Measurements from ENCODE around the gene LRP10. TPM values are rescaled to one million over a fixed set of nuclear protein-coding genes. Genes with fewer than 3 reads are reported as not detected.
A peak's percentile ranks its signal among the peaks of the same experiment; 100 is the strongest.

Gene LRP10
- total RNA-seq, 2 donors from 2014 or later = 66.5 to 78.4 TPM

- H3K4me1 Mint-ChIP-seq (ENCODE audit: low read depth) = peaks cover 16% of the 10 kb centered on the region
- no peak for DNase-seq
- peaks cover 0 to 7% of the 10 kb centered on the region in 2 donors for H3K36me3 Mint-ChIP-seq (ENCODE audit: insufficient read depth in 2 of 2)
- ATAC-seq (replicated peaks in 1 of 2) = no peak
- no peak overlapping the region for H3K4me3 Mint-ChIP-seq
- H3K9me3 Mint-ChIP-seq = no peaks in the 10 kb centered on the region
- no peak overlapping the region for H3K27ac Mint-ChIP-seq
- no peaks in the 10 kb centered on the region for H3K27me3 Mint-ChIP-seq (ENCODE audit: low read depth)
Observed at GRCh38 chr14:22882064-22882463, 10.5 kb downstream of the LRP10 start.

DNA sequence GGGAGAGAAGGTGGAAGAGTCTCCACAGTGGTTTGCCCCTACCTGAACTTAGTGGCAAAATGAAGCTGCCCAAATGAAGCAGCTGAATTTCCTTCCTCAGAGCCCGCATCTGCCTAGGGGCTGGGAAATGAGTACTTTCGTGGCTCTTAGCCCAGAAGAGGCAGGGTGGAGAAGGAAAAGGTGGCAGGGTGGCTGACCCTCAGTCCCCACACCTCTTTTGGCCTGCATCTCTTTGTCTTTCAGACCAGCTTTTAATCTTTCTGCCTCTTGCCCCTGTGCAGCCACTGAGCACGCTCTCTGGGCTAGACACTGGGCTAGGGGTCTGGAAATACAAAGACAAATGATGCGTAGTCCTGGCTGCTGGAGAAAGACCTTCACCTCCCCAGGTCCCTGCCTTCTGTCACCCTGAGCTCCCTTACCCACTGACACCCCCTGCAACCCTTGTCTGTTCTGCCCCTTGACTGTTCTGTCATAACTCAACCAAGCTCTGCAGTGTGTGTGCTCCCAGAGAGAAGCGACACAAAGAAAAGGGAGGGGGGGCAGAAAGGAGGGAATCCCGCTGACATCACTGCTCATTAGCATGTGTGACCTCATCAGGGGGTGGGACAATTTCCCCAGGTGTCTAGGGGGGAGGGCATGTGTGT, 11.1 kb downstream of the LRP10 start:
- Mint-ChIP-seq H3K27ac (no peak overlapping the region), H3K9me3 (no peaks in the 10 kb centered on the region), H3K36me3 (ENCODE audit: insufficient read depth in 2 of 2) (peaks cover 0 to 5% of the 10 kb centered on the region in 2 donors), H3K4me3 (no peak overlapping the region), H3K27me3 (ENCODE audit: low read depth) (no peaks in the 10 kb centered on the region), H3K4me1 (ENCODE audit: low read depth) (peaks cover 22% of the 10 kb centered on the region)
- ATAC-seq (replicated peaks in 1 of 2) (no peak), DNase-seq (peak in 1 of 2 donors; percentile 21)

DNA sequence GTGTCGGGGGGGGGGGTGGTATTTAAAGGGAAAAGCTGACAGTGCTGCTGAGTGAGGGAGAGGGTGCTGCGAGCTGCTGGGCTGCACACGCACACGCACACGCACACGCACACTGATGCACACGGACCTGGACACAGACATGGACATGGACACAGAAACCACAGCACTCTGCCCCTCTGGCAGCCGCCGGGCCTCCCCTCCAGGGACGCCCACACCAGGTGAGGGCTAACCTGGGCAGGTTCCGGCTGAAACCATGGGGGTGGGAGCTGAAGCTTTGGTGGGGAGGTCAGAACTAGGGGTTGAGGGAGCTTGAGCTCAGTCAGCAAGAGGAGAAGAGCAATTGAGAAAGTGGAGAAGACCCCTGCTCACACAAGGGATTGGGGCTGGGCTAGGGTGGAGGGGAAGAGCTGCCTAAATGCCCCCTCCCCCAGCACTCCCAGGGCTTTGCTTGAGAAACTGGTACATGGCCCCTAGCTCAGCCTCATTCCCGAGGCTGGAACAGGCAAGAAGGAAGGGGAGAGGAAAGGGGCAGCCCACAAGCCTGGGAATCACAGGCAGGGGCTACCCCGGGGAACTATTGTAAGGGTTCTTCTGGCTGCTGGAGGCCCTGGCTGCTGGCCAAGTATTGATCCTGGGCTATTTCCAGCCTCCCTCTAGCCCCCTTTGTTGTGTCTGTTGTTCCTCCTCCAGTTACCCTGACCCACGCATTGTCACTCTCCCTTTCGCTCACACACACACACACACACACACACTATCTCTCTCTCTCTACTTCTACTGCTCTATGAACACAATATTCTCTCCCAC, 11.8 kb downstream of the LRP10 start, which contains the start of gene REM2:
REM2 (plus strand) TSS at position 50 of the 804 bp plus-strand sequence; CDS start at position 116, 66 bp downstream.
- DNase-seq (no peak), ATAC-seq (replicated peaks in 1 of 2) (no peak)
- no peak within 1 kb of the TSS for H3K4me3 Mint-ChIP-seq
- no peaks in the 10 kb centered on the region for H3K36me3 Mint-ChIP-seq (ENCODE audit: insufficient read depth in 2 of 2)
- no peak within 1 kb of the TSS for H3K27ac Mint-ChIP-seq
- H3K9me3 Mint-ChIP-seq = no peaks in the 10 kb centered on the region
- no peaks in the 10 kb centered on the region for H3K27me3 Mint-ChIP-seq (ENCODE audit: low read depth)
- H3K4me1 Mint-ChIP-seq (ENCODE audit: low read depth) = peaks cover 29% of the 10 kb centered on the region

DNA sequence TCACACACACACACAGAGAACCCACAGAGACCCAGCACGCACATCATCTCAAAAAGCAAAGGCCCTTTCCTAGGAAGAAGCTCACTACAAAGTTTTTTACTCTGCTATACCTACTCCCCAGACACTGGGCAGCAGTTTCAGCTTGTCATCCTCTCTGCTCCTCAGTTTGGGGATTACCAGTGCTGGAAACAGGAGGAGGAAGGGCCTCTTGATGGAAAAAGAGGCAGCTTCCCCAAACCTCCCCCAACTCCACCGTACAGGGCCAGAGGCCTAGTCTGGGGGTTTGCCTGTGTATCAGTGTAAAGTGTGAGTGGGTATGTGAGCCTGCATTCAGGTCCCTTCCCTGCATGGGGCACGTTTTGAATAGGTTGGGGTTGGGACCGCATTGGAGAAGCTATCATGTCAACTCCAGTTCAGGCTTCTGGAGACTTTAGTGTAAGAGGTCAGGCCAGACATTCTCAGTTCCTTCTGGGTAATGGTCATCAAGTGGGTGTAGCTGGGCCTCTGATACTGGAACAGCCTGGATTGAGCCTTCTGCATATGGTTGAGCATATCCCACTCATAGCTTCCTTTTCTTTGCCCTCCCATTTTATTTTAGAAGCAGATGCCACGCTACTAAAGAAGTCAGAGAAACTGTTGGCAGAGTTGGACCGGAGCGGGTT, 12.7 kb downstream of the LRP10 start:
- peaks cover 33% of the 10 kb centered on the region for H3K4me1 Mint-ChIP-seq (ENCODE audit: low read depth)
- H3K27ac Mint-ChIP-seq = no peak overlapping the region
- H3K4me3 Mint-ChIP-seq = no peak overlapping the region
- H3K9me3 Mint-ChIP-seq = no peaks in the 10 kb centered on the region
- no peak for ATAC-seq (replicated peaks in 1 of 2)
- DNase-seq = no peak
- no peaks in the 10 kb centered on the region for H3K36me3 Mint-ChIP-seq (ENCODE audit: insufficient read depth in 2 of 2)
- no peaks in the 10 kb centered on the region for H3K27me3 Mint-ChIP-seq (ENCODE audit: low read depth)

DNA sequence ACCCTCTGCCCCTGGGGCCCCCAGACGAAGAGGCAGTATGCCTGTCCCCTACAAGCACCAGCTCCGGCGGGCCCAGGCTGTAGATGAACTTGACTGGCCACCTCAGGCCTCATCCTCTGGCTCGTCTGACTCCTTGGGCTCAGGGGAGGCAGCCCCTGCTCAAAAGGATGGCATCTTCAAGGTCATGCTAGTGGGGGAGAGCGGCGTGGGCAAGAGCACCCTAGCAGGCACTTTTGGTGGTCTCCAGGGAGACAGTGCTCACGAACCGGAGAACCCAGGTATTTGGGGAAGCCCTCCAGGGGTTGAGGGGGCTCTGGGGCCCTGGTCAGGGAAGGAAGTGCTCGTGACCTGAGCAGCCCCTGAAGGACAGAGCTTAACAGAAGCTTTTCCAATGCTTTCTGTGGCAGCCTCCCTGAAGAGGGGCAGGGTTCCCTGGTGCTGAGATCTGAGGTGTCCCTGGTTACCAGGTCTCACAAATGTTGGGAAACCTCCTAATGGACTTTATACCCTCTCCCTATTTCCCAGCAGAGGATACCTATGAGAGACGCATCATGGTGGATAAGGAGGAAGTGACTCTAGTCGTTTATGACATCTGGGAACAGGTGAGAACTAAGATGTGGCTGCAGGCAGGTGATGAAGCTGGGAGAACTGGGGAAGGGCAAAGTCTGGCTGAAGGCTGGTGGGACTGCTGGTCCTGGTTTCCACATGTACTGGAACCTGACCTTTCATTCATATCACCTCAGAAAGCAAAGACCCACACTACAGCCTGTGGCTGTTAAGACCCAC, 13.4 kb downstream of the LRP10 start:
- no peaks in the 10 kb centered on the region for H3K9me3 Mint-ChIP-seq
- H3K27me3 Mint-ChIP-seq (ENCODE audit: low read depth) = no peaks in the 10 kb centered on the region
- ATAC-seq (replicated peaks in 1 of 2) (no peak), DNase-seq (no peak)
- H3K27ac Mint-ChIP-seq = no peak overlapping the region
- peaks cover 38% of the 10 kb centered on the region for H3K4me1 Mint-ChIP-seq (ENCODE audit: low read depth)
- no peak overlapping the region for H3K4me3 Mint-ChIP-seq
- H3K36me3 Mint-ChIP-seq (ENCODE audit: insufficient read depth in 2 of 2) = no peaks in the 10 kb centered on the region

- Mint-ChIP-seq H3K36me3 (ENCODE audit: insufficient read depth in 2 of 2) (no peaks in the 10 kb centered on the region), H3K27ac (peak overlapping the region; percentile 45), H3K4me1 (ENCODE audit: low read depth) (peaks cover 44% of the 10 kb centered on the region), H3K9me3 (no peaks in the 10 kb centered on the region), H3K27me3 (ENCODE audit: low read depth) (no peaks in the 10 kb centered on the region), H3K4me3 (peak overlapping the region; percentile 61 to 84)
- no peak for ATAC-seq (replicated peaks in 1 of 2)
- DNase-seq = no peak
Observed at GRCh38 chr14:22885975-22886374, 14.4 kb downstream of the LRP10 start.

- H3K4me1 Mint-ChIP-seq (ENCODE audit: low read depth) = peaks cover 44% of the 10 kb centered on the region
- H3K27me3 Mint-ChIP-seq (ENCODE audit: low read depth) = no peaks in the 10 kb centered on the region
- no peaks in the 10 kb centered on the region for H3K9me3 Mint-ChIP-seq
- H3K27ac Mint-ChIP-seq = peak overlapping the region; percentile 92
- ATAC-seq (replicated peaks in 1 of 2) = peak; percentile 72 to 77
- no peaks in the 10 kb centered on the region for H3K36me3 Mint-ChIP-seq (ENCODE audit: insufficient read depth in 2 of 2)
- H3K4me3 Mint-ChIP-seq = peak overlapping the region; percentile 84 to 94
- DNase-seq = peak; percentile 78 to 82
Observed at GRCh38 chr14:22886500-22887259, 15.1 kb downstream of the LRP10 start.

GRCh38 chr14:22887260-22887989, 15.9 kb downstream of the LRP10 start:
- H3K4me1 Mint-ChIP-seq (ENCODE audit: low read depth) = peaks cover 40% of the 10 kb centered on the region
- DNase-seq (peak; percentile 39 to 43), ATAC-seq (replicated peaks in 1 of 2) (peak; percentile 41 to 47)
- H3K9me3 Mint-ChIP-seq = no peaks in the 10 kb centered on the region
- H3K27ac Mint-ChIP-seq = peak overlapping the region; percentile 92
- H3K4me3 Mint-ChIP-seq = peak overlapping the region; percentile 84 to 94
- H3K27me3 Mint-ChIP-seq (ENCODE audit: low read depth) = no peaks in the 10 kb centered on the region
- no peaks in the 10 kb centered on the region for H3K36me3 Mint-ChIP-seq (ENCODE audit: insufficient read depth in 2 of 2)

DNA sequence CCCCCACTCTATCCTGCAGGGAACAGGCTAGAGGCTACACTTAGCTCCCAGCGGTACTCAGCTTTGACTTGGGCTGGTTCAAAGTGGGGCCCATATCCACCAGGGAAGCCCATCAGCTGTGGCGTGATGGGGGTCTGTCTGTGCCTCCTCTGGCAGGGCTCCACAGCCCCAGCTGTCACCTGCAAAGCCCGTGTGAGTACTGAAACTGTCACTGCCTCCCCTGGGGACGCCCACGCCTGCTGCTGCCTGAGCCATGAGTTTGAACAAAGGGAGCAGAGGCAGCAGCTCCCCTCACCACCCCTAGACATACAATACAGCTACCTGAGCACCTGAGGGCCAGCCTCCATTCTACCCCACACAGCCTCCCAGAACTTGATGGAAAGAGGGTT, 16.4 kb downstream of the LRP10 start:
- Mint-ChIP-seq H3K4me3 (peak overlapping the region; percentile 84 to 94), H3K9me3 (no peaks in the 10 kb centered on the region), H3K4me1 (ENCODE audit: low read depth) (peaks cover 40% of the 10 kb centered on the region), H3K27ac (peak overlapping the region; percentile 92), H3K27me3 (ENCODE audit: low read depth) (no peaks in the 10 kb centered on the region), H3K36me3 (ENCODE audit: insufficient read depth in 2 of 2) (no peaks in the 10 kb centered on the region)
- peak; percentile 48 to 70 for DNase-seq
- peak; percentile 14 to 18 for ATAC-seq (replicated peaks in 1 of 2)

- DNase-seq (no peak), ATAC-seq (replicated peaks in 1 of 2) (no peak)
- Mint-ChIP-seq H3K9me3 (no peaks in the 10 kb centered on the region), H3K36me3 (ENCODE audit: insufficient read depth in 2 of 2) (no peaks in the 10 kb centered on the region), H3K4me1 (ENCODE audit: low read depth) (peaks cover 35% of the 10 kb centered on the region), H3K27ac (no peak overlapping the region), H3K4me3 (peak overlapping the region; percentile 6 to 94), H3K27me3 (ENCODE audit: low read depth) (no peaks in the 10 kb centered on the region)
Observed at GRCh38 chr14:22888662-22889061, 17.1 kb downstream of the LRP10 start.

DNA sequence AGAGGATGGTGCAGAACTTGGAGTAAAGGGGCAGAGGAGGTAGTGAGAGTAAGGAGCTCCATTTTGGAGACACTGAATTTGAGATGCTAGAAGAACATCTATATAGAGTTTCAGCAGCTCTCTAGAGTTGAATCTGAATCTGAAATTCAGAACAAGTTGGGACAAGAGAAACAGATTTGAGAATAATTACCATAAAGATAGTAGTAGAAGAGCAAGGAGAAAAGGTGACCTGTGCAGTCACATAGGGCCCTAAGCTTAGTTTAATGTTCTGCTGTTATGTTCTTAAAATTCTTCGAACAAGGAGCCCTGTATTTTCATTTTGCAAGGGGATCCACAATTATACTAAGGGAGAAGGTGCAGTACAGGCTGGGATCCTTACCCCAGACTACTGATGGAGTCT, 18.9 kb downstream of the LRP10 start:
- Mint-ChIP-seq H3K36me3 (ENCODE audit: insufficient read depth in 2 of 2) (no peaks in the 10 kb centered on the region), H3K4me3 (no peak overlapping the region), H3K9me3 (no peaks in the 10 kb centered on the region), H3K4me1 (ENCODE audit: low read depth) (peaks cover 35% of the 10 kb centered on the region), H3K27ac (no peak overlapping the region), H3K27me3 (ENCODE audit: low read depth) (no peaks in the 10 kb centered on the region)
- DNase-seq = no peak
- no peak for ATAC-seq (replicated peaks in 1 of 2)

- Mint-ChIP-seq H3K27ac (no peak overlapping the region), H3K27me3 (ENCODE audit: low read depth) (no peaks in the 10 kb centered on the region), H3K4me1 (ENCODE audit: low read depth) (peaks cover 24% of the 10 kb centered on the region), H3K36me3 (ENCODE audit: insufficient read depth in 2 of 2) (no peaks in the 10 kb centered on the region), H3K4me3 (no peak overlapping the region), H3K9me3 (no peaks in the 10 kb centered on the region)
- DNase-seq = no peak
- ATAC-seq (replicated peaks in 1 of 2) = no peak
Observed at GRCh38 chr14:22892488-22892887, 20.9 kb downstream of the LRP10 start.
